Myocyte (in vitro differentiated cells): Measurements from ENCODE around the gene PTPN5. TPM values are rescaled to one million over a fixed set of nuclear protein-coding genes. Genes with fewer than 3 reads are reported as not detected.
"Not testable (repeated sequence)": the region's sequence is repeated elsewhere in the genome, so short reads cannot be mapped to it uniquely, and the experiment has no call there.

Experiments used
- DNase-seq: peaks from one replicate; pipeline ENCODE4 v3.0.0-alpha.2; 2012; ENCODE audit warnings: low read depth
- polyA plus RNA-seq: library from polyadenylated mRNA; unstranded; fragments of >200 nt; gene quantifications from one replicate; pipeline ENCODE4 v1.2.1, GENCODE V29; 2012; ENCODE audit warnings: missing spikeins
- total RNA-seq: library from RNA; depleted of rRNA; stranded (reverse); fragments of >200 nt; gene quantifications from 2 replicates; pipeline ENCODE4 v1.2.3, GENCODE V29; 2014

PTPN5 gene
- total RNA-seq: not detected in 2 replicates
- 0.19 TPM for polyA plus RNA-seq

DNA sequence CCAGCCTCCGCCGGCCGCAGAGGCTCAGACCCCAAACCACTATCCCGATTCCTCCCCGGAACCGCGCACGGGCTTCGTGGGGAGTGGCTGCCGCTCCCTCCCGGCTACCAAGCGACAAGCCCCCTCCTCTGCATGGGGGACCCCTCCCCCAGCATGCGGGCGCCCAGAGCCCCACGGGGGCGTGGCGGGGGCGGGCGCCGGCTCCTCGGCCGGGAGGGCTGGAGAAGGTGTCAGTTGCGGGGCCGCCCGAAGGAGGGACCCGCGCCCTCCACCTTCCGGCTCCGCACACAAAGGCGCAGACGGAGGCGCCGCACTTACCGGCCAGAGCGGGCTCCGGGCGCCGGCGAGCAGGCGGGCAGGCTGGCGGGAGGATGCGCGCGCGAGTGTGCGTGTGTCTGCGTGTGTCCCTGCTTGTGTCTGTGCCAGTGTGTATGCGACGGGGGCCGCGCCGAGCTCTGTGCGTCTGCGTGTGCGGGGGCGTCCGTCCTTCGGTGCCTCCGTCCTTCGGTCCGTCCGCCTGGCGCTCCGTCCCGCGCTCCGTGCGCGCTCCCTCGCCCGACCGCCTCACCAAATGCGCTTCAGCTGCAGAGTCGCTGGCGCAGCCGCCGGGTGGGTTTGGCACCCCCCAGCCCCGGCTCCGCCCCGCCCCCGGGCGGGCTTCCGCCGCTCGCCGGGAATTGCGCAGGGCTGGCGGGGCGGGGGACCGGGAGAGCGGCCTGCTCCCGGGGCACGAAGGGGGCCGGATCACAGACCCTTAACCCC, at the start of gene PTPN5:
Gene PTPN5, minus strand, starts transcription at position 592 of the 762 bp plus-strand sequence. CDS start 19,840 bp downstream, outside the sequence.
- DNase-seq: no peak

DNA sequence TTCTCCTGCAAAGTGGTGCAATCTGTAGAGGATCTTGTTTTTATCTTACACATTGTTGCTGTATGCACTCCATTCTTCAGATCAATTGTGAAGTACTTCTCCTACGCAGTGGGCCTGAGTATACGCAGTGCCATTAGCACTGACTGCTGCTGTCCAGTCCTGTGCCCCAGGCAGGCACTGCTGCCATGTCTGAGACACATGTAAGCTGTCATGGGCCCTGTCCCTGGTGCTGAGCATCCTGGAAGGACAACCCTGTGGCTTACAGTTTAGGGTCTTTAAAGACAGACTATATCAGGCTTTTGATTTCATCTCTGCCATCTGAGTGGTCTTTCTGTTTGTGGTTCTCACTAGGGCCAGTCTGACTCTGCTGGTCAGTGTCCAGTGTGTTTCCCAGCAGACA, 44.8 kb upstream of the PTPN5 start:
- DNase-seq: peak; percentile 45

- no peak for DNase-seq
These were observed 43.3 kb upstream of the PTPN5 start for GRCh38 chr11:18834754-18835466.

- not testable (repeated sequence) for DNase-seq
These were observed 28.6 kb upstream of the PTPN5 start for GRCh38 chr11:18820160-18820559.

DNA sequence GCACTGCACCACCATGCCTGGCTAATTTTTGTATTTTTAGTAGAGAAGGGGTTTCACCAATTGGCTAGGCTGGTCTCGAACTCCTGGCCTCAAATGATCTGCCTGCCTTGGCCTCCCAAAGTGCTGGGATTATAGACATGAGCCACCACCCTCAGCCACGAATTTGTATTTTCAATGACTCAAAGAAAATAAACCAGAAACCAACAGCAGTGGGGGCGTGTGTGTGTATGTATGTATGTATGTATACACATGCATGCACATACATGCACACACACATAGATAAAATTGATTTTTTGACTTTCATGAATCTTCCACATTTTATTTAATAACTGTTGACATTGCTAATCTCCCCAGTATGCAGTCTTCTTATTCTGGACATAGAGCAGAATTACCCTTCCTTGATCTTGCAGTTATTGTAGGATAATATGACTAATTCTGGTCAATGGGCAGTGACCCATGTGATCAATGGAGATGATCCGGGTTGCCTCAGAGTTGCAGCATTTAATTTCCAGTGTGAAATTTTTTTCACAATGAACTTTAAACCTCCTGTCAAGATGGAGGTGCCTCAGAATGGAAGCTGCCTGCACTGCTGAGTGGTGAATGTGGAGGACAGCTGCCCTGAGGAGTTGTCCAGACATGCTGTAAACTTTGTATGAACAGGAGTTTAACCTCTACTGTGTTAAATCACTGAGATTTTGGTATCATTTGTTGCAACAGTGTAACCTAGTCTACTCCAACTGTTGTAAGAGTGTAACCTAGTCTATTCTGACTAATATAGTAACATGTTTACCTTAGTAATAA, 12.8 kb upstream of the PTPN5 start:
- no peak for DNase-seq

GRCh38 chr11:18802381-18803257, 11.0 kb upstream of the PTPN5 start:
- peak; percentile 68 for DNase-seq

DNA sequence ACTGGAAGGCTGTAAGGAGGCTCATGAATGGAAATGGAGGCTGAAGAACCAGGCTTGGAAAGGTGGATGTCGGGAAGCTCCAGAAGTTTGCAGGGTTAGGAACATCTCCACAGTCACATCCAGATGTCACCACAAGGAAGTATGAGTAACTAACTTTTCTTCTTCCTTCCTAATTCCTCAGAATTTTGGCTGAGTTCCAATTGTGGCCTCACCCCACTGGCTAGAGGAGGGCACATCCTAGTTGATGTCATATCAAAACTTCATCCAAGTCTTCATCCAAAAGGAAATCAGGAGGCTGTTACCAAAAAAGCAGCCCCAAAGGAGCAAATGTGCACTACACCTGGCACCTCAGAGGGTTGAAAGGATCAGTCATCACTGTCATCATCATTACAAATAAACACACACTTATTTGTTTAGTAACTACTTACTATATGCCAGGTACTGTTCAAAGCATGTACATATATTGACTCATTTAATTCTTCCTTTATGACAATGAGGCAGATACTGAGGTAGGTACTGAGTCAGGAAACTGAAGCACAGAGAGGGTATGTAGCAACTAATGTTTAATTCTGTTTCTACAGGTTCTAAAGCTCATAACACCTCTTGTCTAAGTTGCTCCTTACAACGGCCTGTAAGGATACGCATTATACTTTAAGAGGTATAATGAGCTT, 7.3 kb upstream of the PTPN5 start:
- no peak for DNase-seq

DNA sequence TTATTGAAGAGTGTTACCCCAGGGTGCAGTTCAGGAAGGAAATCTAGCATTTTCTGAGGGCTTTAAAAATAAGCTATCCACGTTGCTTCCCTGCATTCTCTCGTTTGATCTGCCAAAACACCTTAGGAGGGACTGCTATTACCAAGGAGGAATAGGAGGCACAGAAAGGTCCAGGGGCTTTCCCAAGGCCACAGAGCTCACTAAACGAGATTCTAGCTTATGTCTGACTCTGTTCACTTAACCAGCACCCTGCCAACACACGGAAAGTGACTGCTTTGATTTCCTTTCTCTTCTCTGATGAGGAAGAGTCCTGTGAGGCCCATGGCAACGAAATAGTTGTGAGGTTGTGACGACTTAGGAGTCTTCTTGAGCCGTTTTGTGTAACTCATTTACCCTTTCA, 3.4 kb upstream of the PTPN5 start:
- DNase-seq: no peak

DNA sequence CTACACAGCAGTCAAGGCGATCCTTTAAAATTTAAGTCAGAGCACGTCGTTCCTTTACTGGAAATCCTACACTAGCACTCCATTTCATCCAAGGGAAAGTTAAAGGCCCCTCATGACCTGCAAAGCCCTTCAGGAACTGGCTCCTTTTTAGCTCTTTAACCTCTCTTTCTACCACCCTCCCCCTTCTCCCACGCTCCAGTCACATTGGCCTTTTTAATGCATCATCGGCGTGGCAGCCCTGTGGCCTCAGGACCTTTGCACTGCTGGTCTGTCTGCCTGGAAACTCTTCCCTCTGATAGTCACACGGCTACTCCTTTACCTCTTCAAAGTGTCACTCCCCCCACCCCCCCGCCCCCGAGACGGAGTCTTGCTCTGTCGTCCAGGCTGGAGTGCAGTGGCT, 1.2 kb upstream of the PTPN5 start:
- no peak for DNase-seq

DNA sequence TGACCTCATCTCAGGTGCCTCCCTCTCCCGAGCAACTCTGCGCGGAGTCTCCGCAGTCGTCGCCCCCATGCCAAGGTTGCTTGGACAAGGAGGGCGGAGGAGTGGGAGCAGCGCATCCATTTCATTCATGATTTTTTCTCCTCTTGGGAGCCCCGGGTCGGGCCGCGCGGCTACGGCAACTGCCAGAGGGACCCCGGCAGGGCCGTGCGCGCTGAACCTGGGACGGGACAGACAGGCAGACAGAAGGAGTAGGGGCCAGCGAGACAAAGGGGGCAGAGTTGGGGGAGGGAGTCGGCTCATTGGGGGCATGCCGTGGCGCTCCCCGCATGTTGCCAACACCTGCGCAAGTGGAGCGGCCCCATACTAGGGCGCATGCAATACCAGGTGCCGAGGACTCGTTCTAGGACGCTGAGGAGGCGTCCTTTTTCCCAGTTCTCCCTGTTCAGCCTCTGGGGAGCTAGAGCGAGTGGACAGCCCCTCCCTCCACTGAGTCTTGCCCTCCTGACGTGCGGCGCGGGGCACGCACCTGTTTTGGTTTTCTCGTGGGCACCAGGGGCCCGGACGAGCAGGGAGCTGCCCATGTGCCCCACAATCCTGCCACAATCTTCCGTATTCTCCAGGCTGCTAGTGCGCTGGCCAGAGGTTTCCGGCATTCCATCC, 501 bp upstream of the PTPN5 start:
- DNase-seq: no peak

DNA sequence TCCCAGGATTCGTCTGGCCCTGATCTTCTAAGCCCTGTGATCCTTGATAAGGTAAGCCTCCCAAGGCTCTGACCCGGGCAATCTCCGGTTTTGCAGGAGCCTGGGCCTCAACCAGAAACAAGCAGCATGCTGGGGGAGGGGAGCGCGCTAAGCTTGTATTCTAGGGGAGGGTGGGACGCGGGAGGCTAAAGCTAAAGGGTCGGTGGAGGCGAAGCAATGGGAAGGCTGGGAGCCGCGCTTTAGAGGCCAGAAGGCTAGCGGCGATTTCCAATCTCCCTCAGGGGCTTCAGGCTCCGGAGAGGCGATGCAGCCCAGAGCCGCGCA, 753 bp downstream of the PTPN5 start:
- DNase-seq: no peak

- DNase-seq: no peak
These were observed 1.7 kb downstream of the PTPN5 start for GRCh38 chr11:18789942-18790341.

GRCh38 chr11:18785411-18785810, 6.2 kb downstream of the PTPN5 start:
- DNase-seq: no peak

GRCh38 chr11:18780896-18781295, 10.7 kb downstream of the PTPN5 start:
- DNase-seq: no peak

DNA sequence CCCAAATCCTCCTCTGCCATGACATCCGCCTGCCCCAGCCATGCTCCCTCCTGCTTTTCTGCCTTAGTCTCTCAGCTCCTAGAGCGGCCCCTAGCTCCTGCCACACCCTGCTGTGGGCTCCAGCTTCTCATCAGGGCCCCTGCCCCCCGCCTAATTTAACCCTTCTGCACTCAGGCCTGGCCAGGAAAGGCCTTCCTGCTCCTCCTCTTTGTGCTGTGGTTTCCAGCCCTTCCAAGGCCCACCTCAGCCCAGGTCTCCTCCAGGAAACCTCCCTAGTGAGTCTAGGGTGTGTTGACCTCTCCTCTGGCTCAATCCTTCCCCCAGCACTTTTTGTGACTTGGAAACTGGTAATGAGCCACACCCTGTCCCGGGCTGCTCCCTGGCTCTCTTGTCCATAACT, 11.3 kb downstream of the PTPN5 start:
- no peak for DNase-seq

GRCh38 chr11:18778468-18778867, 13.1 kb downstream of the PTPN5 start:
- DNase-seq: no peak

GRCh38 chr11:18776324-18776723, 15.3 kb downstream of the PTPN5 start:
- no peak for DNase-seq

GRCh38 chr11:18775492-18776292, 15.9 kb downstream of the PTPN5 start:
- DNase-seq: peak; percentile 55

- DNase-seq: peak; percentile 79
These were observed 16.8 kb downstream of the PTPN5 start for GRCh38 chr11:18774801-18775200.
